NCI-H2107 treated with DMSO at 0.1 percent for 48 hours (cell line): ENCODE measurements around the gene CUX1.

Experiments
- DNase-seq: peaks from one replicate; lab custom pipeline; 2025; ENCODE audit not compliant: unreplicated experiment; lab: John Stamatoyannopoulos, UW

Gene CUX1

GRCh38 chr7:101933688-101934121 is 116.3 kb downstream of the CUX1 start:
- DNase-seq = no peak

GRCh38 chr7:101934618-101935017 is 117.2 kb downstream of the CUX1 start:
- DNase-seq = no peak

- no peak for DNase-seq
These were observed 118.2 kb downstream of the CUX1 start for GRCh38 chr7:101935521-101936141.

GRCh38 chr7:101936223-101936610 is 118.8 kb downstream of the CUX1 start:
- no peak for DNase-seq

- no peak for DNase-seq
These were observed 119.3 kb downstream of the CUX1 start for GRCh38 chr7:101936611-101937231.

- no peak for DNase-seq
These were observed 120.5 kb downstream of the CUX1 start for GRCh38 chr7:101937717-101938514.

- no peak for DNase-seq
These were observed 121.8 kb downstream of the CUX1 start for GRCh38 chr7:101939136-101939695.

GRCh38 chr7:101940151-101940550 is 122.7 kb downstream of the CUX1 start:
- no peak for DNase-seq

- peak; percentile 37 for DNase-seq
These were observed 123.4 kb downstream of the CUX1 start for GRCh38 chr7:101940830-101941229.

- DNase-seq = no peak
These were observed 124.3 kb downstream of the CUX1 start for GRCh38 chr7:101941481-101942383.

GRCh38 chr7:101942603-101943210 is 125.3 kb downstream of the CUX1 start:
- DNase-seq = no peak

- no peak for DNase-seq
These were observed 125.9 kb downstream of the CUX1 start for GRCh38 chr7:101943306-101943705.

GRCh38 chr7:101943889-101944600 is 126.6 kb downstream of the CUX1 start:
- DNase-seq = no peak

- DNase-seq = no peak
These were observed 127.2 kb downstream of the CUX1 start for GRCh38 chr7:101944611-101945010.

- no peak for DNase-seq
These were observed 127.8 kb downstream of the CUX1 start for GRCh38 chr7:101945034-101945758.

GRCh38 chr7:101947899-101948298 is 130.5 kb downstream of the CUX1 start:
- no peak for DNase-seq

GRCh38 chr7:101948650-101949049 is 131.2 kb downstream of the CUX1 start:
- DNase-seq = no peak

- DNase-seq = no peak
These were observed 133.2 kb downstream of the CUX1 start for GRCh38 chr7:101950450-101951119.

GRCh38 chr7:101951757-101952156 is 134.3 kb downstream of the CUX1 start:
- no peak for DNase-seq
